ENCODE measurements around the gene EFEMP2.
A peak's percentile ranks its signal among the peaks of the same experiment; 100 is the strongest.

The EFEMP2 gene

DNA sequence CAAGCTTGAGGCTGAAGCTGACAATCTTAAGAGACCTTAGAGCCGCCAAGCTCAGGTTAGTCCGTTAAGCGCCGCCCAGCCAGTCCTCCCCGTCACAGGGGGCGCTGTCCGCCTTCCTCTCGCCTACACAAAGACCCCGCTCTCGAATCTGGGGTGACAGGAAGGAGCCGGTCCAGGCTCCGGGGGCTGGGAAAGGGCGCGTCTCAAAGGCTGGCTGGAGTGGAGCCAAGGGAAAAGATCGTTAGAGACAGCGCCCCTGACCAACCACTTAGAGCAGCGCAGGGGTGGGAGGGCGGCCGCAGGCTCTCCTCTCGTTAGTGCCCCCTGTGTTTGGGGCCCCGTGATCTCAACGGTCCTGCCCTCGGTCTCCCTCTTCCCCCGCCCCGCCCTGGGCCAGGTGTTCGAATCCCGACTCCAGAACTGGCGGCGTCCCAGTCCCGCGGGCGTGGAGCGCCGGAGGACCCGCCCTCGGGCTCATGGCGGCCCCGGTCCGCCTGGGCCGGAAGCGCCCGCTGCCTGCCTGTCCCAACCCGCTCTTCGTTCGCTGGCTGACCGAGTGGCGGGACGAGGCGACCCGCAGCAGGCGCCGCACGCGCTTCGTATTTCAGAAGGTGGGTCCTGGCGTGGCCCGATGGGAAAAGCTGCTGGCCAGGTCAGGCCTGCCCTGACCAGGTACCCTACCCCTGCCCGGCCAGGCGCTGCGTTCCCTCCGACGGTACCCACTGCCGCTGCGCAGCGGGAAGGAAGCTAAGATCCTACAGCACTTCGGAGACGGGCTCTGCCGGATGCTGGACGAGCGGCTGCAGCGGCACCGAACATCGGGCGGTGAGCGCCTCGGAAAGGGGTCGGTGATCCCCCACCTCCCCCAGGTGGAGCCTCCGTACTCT, 12.1 kb downstream of the EFEMP2 start, which contains the start of gene MUS81:
Gene MUS81, plus strand, starts transcription at position 156 of the 887 bp plus-strand sequence. Its CDS starts 321 bp downstream, at position 477.
- peaks cover 37% of the 10 kb centered on the region for H3K36me3 Mint-ChIP-seq (ENCODE audit: low read depth)
- peaks cover 37% of the 10 kb centered on the region for H3K4me1 Mint-ChIP-seq (ENCODE audit: low read depth)
- H3K4me3 Mint-ChIP-seq: peak within 1 kb of the TSS; percentile 93
- H3K9me3 Mint-ChIP-seq: no peaks in the 10 kb centered on the region
- no peaks in the 10 kb centered on the region for H3K27me3 Mint-ChIP-seq (ENCODE audit: low read depth)
- peak within 1 kb of the TSS; percentile 96 for H3K27ac Mint-ChIP-seq

DNA sequence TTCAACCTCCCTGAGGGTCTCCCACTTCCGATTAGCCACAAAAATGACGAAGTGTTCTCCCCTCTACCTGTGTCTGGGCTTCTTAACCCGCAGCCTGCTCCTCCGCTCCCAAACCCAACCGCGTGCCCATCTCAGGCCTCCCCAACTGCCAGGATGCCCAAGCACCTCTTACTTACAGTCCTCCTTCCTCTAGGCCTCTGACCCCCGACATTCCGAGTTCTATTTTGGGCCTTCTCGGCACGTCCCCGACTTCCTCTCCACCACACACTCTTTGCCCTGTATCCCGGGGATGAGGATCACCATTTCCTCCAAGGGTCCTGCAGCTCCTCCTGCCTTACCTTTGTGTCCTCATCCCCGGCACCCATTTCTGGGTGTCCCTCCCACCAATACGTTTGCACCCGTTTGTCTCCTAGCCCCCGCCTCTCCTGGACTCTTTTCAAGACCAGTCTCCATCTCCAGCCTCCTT, 12.8 kb downstream of the EFEMP2 start:
- Mint-ChIP-seq H3K36me3 (ENCODE audit: low read depth) (peaks cover 36% of the 10 kb centered on the region), H3K4me3 (peak overlapping the region; percentile 93), H3K4me1 (ENCODE audit: low read depth) (peaks cover 40% of the 10 kb centered on the region), H3K27ac (peak overlapping the region; percentile 96), H3K27me3 (ENCODE audit: low read depth) (no peaks in the 10 kb centered on the region), H3K9me3 (no peaks in the 10 kb centered on the region)

DNA sequence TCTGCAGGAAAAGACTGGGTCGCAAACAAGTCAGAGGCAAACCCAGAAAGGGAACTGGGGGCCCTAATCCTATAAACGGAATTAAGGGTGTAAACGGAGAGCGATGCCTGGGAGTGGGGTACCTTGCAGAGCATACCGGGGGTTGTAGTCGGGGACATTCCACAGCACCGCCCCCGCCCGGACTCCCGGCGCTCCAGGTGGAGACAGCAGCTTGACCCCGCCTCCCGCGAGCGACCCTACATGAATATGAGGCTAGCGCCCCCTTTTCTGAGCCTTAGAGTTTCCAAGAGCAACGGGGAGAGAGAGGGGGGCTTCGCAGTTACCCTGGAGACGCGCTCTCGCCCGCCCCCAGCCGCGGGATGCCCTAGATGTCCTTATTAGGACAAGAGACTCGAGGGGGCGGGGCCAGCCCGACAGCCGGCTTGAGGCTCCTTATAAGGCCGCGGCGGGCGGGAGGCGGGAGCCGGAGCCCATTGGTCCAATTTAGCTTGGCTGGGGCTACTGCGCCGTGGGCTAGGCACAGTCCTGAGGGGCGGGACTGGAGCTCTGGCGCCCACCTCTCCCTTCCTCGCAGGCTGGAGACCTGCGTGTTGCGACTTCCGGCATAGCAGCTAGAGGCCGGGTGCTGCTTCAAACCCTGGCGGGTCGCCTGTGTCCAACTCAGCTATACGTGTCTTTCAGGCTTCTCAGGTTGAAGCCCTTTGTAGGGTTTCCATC, 13.3 kb downstream of the EFEMP2 start:
- H3K36me3 Mint-ChIP-seq (ENCODE audit: low read depth): peaks cover 41% of the 10 kb centered on the region
- H3K27me3 Mint-ChIP-seq (ENCODE audit: low read depth): no peaks in the 10 kb centered on the region
- H3K4me1 Mint-ChIP-seq (ENCODE audit: low read depth): peaks cover 45% of the 10 kb centered on the region
- peak overlapping the region; percentile 93 for H3K4me3 Mint-ChIP-seq
- H3K27ac Mint-ChIP-seq: peak overlapping the region; percentile 96
- no peaks in the 10 kb centered on the region for H3K9me3 Mint-ChIP-seq

DNA sequence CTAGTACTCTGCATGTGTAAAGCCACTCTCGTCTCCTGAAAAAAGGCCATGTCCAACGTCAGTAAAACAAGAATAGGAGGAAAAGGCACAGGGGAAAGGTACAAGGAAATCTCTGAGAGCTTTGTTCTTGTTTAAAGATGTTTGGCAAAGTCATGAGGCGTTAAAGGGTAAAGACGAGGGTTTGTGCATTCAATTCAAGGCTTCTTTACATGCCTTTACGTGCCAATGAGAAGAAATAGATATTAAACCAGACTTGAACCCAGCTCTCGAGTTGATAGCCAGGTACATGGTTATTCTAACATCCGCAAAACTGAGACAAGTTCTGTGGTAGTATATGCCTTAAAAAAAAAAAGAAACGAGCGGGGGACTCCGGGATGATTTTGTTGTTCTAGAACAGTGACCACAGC, 13.9 kb downstream of the EFEMP2 start:
- Mint-ChIP-seq H3K27ac (peak overlapping the region; percentile 96), H3K36me3 (ENCODE audit: low read depth) (peaks cover 44% of the 10 kb centered on the region), H3K27me3 (ENCODE audit: low read depth) (no peaks in the 10 kb centered on the region), H3K4me1 (ENCODE audit: low read depth) (peaks cover 46% of the 10 kb centered on the region), H3K4me3 (peak overlapping the region; percentile 93), H3K9me3 (no peaks in the 10 kb centered on the region)

DNA sequence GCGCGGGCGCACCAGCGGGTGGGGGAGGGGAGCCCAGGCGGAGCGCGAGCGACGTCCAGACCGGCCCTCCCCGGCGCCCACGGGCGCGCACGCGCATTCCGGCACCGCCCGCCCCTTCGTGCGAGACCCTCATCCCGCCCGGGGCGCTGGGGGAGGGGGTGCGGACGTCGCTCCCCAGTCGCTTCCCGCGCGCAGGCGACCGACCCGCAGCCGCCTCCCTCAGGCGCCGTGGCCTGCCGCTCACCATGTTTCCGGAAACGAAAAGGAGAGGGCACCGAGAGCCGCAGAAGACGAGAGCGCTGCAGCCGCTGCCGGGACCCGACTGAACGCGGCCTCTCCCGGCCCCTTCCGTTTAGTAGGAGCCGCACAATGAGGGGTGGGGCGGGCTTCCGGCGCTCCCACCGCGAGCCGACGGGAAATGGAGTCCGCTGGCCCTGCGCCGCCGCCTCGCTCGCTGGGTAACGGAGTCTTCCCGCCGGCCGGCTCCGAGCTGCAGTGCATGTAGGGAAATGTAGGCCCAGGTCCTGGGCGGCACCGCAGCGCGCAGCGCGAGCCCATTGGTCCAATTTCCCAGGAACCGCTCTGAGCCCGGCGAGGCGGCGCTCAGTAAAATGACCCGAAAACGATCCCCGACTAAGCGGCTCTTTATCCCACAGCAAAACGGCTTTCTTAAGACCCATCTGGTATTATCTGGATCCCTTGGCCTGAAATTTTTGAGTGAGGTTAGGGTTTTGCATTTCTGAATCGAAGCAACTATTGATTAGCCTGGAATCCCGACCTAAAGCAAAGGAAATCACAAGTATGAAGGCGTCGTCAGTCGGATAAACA, 14.5 kb downstream of the EFEMP2 start, which contains the start of gene CFL1:
Gene CFL1, minus strand, starts transcription at position 328 of the 828 bp plus-strand sequence. Its CDS starts 81 bp downstream, at position 247.
- H3K4me1 Mint-ChIP-seq (ENCODE audit: low read depth): peaks cover 50% of the 10 kb centered on the region
- peak within 1 kb of the TSS; percentile 94 for H3K4me3 Mint-ChIP-seq
- peak within 1 kb of the TSS; percentile 96 for H3K27ac Mint-ChIP-seq
- peaks cover 44% of the 10 kb centered on the region for H3K36me3 Mint-ChIP-seq (ENCODE audit: low read depth)
- no peaks in the 10 kb centered on the region for H3K27me3 Mint-ChIP-seq (ENCODE audit: low read depth)
- H3K9me3 Mint-ChIP-seq: no peaks in the 10 kb centered on the region

DNA sequence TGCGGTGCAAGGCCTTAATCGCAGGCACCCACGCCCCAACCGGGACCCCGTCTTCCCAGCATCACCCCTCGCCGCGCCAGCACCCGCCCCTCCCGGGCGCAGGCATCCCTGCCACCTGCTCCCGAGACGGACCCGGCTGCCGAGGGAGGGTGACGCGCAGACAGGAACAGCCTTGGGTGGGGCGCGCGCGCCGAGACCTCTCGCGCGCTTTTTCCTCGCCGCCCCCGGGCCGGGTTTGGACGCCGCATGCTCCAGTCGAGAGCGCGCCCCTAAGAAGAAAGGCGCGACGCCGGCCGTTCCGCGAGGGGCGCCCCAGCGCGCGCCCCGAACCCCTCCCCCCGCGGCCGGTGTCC, 15.1 kb downstream of the EFEMP2 start:
- Mint-ChIP-seq H3K9me3 (no peaks in the 10 kb centered on the region), H3K4me1 (ENCODE audit: low read depth) (peaks cover 47% of the 10 kb centered on the region), H3K27me3 (ENCODE audit: low read depth) (no peaks in the 10 kb centered on the region), H3K36me3 (ENCODE audit: low read depth) (peaks cover 39% of the 10 kb centered on the region), H3K27ac (peak overlapping the region; percentile 26), H3K4me3 (peak overlapping the region; percentile 94)

DNA sequence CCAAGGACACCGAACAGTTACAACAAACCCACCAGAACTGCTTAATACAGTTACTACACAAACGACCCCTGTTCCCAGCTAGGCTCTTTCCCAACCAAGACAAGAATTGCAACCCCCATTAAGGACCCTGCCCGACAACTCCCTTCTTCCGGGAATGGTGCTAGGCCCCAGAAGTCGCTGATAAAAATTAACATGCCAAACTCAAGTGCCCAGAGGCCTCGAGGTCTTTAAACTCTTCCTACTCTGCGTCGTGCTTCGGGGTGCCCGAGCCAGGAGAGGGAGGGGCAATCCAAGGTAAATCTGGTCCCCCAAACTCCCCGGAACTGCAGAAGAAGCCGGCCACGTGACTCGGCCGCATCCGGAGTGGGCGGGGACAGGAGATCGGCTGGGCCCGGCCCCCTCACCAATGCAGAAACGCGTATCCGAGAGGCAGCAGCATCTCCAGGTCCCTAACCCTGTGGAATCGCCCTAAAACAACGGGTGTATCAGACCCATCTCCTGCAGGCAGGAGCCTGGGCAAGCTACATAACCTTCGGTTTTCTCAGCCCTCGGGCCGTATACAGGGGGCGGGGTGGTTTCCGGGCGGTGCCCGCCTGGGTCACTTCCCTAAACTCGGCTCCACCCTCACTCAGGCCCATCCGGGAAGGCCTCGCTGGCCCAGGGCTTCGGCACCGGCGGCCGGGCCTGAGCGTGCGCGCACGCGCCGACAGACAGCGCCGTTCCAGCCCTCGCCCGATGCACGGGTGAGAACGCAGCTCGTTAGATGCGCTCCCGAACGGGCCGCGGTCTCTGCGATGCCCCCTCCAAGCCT, 15.7 kb downstream of the EFEMP2 start:
- peaks cover 40% of the 10 kb centered on the region for H3K36me3 Mint-ChIP-seq (ENCODE audit: low read depth)
- H3K9me3 Mint-ChIP-seq: peaks cover 2% of the 10 kb centered on the region
- H3K27ac Mint-ChIP-seq: peak overlapping the region; percentile 86
- H3K27me3 Mint-ChIP-seq (ENCODE audit: low read depth): no peaks in the 10 kb centered on the region
- peaks cover 48% of the 10 kb centered on the region for H3K4me1 Mint-ChIP-seq (ENCODE audit: low read depth)
- H3K4me3 Mint-ChIP-seq: peak overlapping the region; percentile 94

DNA sequence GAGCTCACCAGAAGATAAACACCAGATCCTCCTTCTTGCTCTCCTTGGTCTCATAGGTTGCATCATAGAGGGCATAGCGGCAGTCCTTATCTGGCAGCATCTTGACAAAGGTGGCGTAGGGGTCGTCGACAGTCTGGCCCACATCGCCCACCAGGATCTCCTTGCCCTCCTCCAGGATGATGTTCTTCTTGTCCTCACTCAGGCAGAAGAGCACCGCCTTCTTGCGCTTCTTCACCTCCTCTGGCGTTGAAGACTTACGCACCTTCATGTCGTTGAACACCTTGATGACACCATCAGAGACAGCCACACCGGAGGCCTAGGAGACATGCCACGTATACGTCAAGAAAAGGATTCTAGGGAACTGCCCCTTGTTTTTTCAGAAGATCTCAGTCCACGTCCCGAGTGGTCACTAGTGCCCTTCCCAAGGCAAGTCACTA, 16.7 kb downstream of the EFEMP2 start:
- Mint-ChIP-seq H3K27ac (peak overlapping the region; percentile 86), H3K4me3 (peak overlapping the region; percentile 94), H3K27me3 (ENCODE audit: low read depth) (no peaks in the 10 kb centered on the region), H3K9me3 (peaks cover 7% of the 10 kb centered on the region), H3K36me3 (ENCODE audit: low read depth) (peaks cover 48% of the 10 kb centered on the region), H3K4me1 (ENCODE audit: low read depth) (peaks cover 44% of the 10 kb centered on the region)

DNA sequence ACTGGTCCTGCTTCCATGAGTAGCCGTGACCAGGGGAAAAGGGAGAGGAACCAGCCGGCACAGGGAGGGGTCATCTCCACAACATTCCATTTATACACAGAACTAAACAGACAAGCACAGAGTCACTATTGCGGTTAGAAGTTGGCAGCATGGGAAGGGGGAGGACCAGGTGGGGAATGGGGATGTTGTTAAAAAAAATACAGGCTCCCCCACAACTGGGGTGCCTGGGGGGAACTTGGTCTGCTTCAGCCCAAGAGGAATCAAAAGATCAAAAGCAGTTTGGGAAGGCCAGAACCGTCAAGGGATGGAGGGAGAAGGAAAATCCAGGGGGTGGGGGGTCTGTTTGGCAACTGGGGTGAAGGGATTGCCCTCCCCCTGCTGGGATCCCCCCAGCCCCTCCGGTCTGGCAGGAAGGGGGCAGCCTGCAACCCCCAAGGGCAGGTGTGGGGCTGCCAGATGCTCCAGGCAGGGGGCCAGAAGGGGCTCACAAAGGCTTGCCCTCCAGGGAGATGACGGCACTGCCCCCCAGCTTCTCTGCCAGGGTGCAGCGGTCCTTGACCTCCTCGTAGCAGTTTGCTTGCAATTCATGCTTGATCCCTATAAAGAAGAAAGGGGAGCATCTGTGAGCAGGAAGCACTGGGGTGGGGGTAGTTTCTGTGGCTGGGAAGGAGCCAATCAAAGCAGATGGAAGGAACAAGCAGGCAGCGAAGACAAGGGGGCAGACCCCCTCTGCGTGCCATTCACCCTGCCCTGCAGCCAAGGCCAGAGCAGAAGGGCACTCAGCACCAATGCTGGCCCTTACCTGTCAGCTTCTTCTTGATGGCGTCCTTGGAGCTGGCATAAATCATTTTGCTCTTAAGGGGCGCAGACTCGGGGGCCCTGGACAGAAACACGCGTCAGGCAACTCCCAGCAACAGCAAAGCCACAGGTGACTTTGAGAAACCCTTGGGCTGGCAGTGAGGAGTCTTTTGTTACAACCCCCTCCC, 17.5 kb downstream of the EFEMP2 start:
- peak overlapping the region; percentile 36 for H3K27ac Mint-ChIP-seq
- H3K36me3 Mint-ChIP-seq (ENCODE audit: low read depth): peaks cover 46% of the 10 kb centered on the region
- H3K27me3 Mint-ChIP-seq (ENCODE audit: low read depth): no peaks in the 10 kb centered on the region
- peaks cover 7% of the 10 kb centered on the region for H3K9me3 Mint-ChIP-seq
- peaks cover 43% of the 10 kb centered on the region for H3K4me1 Mint-ChIP-seq (ENCODE audit: low read depth)
- H3K4me3 Mint-ChIP-seq: peak overlapping the region; percentile 94

DNA sequence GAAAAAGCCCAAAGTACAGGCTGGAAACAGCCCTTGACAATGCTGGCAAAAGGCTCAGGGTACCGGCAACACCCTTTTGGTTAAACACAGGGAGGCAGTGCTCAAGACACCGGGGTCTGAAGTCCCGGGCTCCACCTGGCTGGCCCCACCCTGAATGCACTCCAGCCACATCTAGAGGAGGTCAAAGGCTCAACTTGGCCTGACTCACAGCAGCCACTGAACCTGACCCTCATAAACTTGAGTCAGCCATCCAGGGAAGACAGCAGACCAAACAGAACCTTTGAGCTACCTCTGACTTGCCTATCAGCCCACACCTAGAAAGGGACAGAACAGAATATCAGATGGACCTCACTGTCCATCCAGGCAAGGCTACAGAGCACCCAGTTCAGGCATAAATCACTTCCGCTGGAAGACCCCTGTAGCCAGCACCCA, 18.4 kb downstream of the EFEMP2 start:
- H3K4me1 Mint-ChIP-seq (ENCODE audit: low read depth): peaks cover 39% of the 10 kb centered on the region
- H3K27ac Mint-ChIP-seq: no peak overlapping the region
- peaks cover 7% of the 10 kb centered on the region for H3K9me3 Mint-ChIP-seq
- no peaks in the 10 kb centered on the region for H3K27me3 Mint-ChIP-seq (ENCODE audit: low read depth)
- H3K36me3 Mint-ChIP-seq (ENCODE audit: low read depth): peaks cover 46% of the 10 kb centered on the region
- H3K4me3 Mint-ChIP-seq: peak overlapping the region; percentile 70

DNA sequence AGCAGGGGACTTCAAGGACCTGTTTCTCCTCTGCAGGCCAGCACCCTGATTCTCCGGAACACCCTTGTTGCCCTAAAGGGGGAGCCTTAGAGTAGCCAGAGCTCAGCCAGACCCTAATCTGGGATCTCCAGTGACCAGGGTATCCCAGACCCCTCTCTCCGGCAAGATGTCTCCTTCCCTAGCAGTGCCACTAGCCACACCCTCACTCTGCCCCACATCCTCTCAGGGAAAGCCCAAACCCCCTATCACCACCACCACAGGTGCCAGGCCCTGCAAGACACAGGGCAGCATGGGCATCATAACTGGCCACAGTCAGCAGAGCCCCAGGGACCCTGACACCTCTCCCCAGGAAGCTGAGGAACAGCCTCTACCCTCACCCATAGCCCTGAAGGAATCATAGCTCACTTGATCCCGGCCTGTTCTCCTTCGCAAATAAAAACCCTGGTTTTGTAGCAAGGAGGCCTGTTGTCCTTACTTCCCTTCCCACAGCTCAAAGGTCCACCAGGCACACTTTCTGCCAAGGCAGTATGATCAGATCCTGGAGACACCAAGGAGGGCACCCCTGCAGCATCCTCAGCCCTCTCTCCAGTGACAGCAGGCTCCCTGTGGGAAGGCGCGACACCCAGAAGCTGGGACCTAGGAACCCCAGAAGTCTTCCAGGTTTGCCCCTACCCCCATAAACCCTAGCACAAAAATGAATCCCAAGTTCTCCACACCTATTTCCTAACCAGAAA, 19.2 kb downstream of the EFEMP2 start:
- Mint-ChIP-seq H3K27ac (no peak overlapping the region), H3K4me3 (no peak overlapping the region), H3K36me3 (ENCODE audit: low read depth) (peaks cover 46% of the 10 kb centered on the region), H3K27me3 (ENCODE audit: low read depth) (no peaks in the 10 kb centered on the region), H3K9me3 (peaks cover 7% of the 10 kb centered on the region), H3K4me1 (ENCODE audit: low read depth) (peaks cover 33% of the 10 kb centered on the region)

Measured in T-helper 1 cell treated with Interleukin-12 subunit alpha and Interleukin-12 subunit beta and Interleukin-4 antibody, amounts not matched to agents 30 μg/mL and 1 μg/mL, for 36 hours (primary cell).